HepG2 (cell line): ENCODE results near the gene BMF. TPM values are rescaled to one million over a fixed set of nuclear protein-coding genes. Genes with fewer than 3 reads are reported as not detected.

ENCODE experiments used
- ATAC-seq: fragments of 200-7000 bp; cut with Tn5 transposase; 3 replicates; pipeline ENCODE4 v1.9.1; 2020; ENCODE audit warnings: mild to moderate bottlenecking, moderate library complexity
- BruUV-seq: library from RNA; stranded (reverse); fragments of 400-500 nt; replicated peaks from 2 replicates; lab custom pipeline; 2021; lab: Mats Ljungman, UMichigan
- CTCF ChIA-PET: fragments of 300-600 bp; formaldehyde crosslinking; extraction: SDS; loops from one replicate; lab custom pipeline; 2021; ENCODE audit warnings: low total read pairs, inconsistent platforms, low intra/inter-chr PET ratio; lab: Yijun Ruan, JAX
- POLR2A ChIA-PET: fragments of 350-600 bp; sonication (Branson Sonifier 250); formaldehyde crosslinking; loops from one replicate; lab custom pipeline; 2020; ENCODE audit warnings: antibody characterized with exemption, inconsistent platforms; lab: Yijun Ruan, JAX
- DNase-seq: peaks from one replicate; pipeline ENCODE4 v3.0.0-alpha.2; 2015; ENCODE audit warnings: low spot score
- FAIRE-seq: peaks from 3 replicates; lab custom pipeline; 2011; peaks lifted over from hg19 to GRCh38; lab: Jason Lieb, UNC
- H2AFZ ChIP-seq: one replicate; pipeline ENCODE4 v1.6.1; 2011; ENCODE audit warnings: low read length, inconsistent platforms
- H3K27ac ChIP-seq: fragments of 300-600 bp; 3 replicates; pipeline ENCODE4 v1.8.0; 2011; ENCODE audit warnings: mixed run types, mild to moderate bottlenecking, mixed read lengths, low read length, inconsistent platforms; ENCODE audit not compliant: insufficient read depth; ENCODE audit errors: extremely low read length
- H3K27me3 ChIP-seq, 2 experiments: fragments of 200-600 bp in 1 of 2; 2 replicates in 1 of 2; 3 replicates in 1 of 2; pipeline versions ENCODE4 v1.6.0 to v1.8.0; 2011; ENCODE audit warnings: low read length in 2 of 2, mild to moderate bottlenecking in 2 of 2, moderate library complexity in 2 of 2, inconsistent platforms in 1 of 2; ENCODE audit not compliant: insufficient read depth in 2 of 2, control insufficient read depth in 1 of 2
- H3K36me3 ChIP-seq, 2 experiments: fragments of 200-600 bp in 1 of 2; replicated peaks in 1 of 2; 2 replicates in 1 of 2; 3 replicates in 1 of 2; pipeline versions ENCODE4 v1.5.1 to v1.8.0; 2011; ENCODE audit warnings: low read length in 2 of 2, inconsistent platforms in 1 of 2; ENCODE audit not compliant: insufficient read depth in 2 of 2, control insufficient read depth in 1 of 2
- H3K4me1 ChIP-seq: 2 replicates; pipeline ENCODE4 v1.5.1; 2012; ENCODE audit warnings: low read length, inconsistent platforms; ENCODE audit not compliant: insufficient read depth
- H3K4me2 ChIP-seq: 2 replicates; pipeline ENCODE4 v1.6.0; 2011; ENCODE audit warnings: low read depth, low read length, inconsistent platforms
- H3K4me3 ChIP-seq, 3 experiments: fragments of 200-600 bp in 1 of 3; sonication (generic), shearing (Covaris generic) in 1 of 3; replicated peaks in 1 of 3; 2 replicates each; pipeline ENCODE4 v1.5.1; 2011 to 2016; ENCODE audit warnings: low read length in 3 of 3, inconsistent platforms in 2 of 3, low read depth in 2 of 3, mild to moderate bottlenecking in 2 of 3, control low read depth in 1 of 3, mixed read lengths in 1 of 3; ENCODE audit not compliant: insufficient read depth in 1 of 3
- H3K79me2 ChIP-seq: one replicate; pipeline ENCODE4 v1.6.1; 2011; ENCODE audit warnings: low read length, inconsistent platforms; ENCODE audit not compliant: insufficient read depth
- H3K9ac ChIP-seq: 2 replicates; pipeline ENCODE4 v1.6.0; 2011; ENCODE audit warnings: mild to moderate bottlenecking, low read depth, low read length, inconsistent platforms; ENCODE audit not compliant: insufficient read depth
- H3K9me3 ChIP-seq: 2 replicates; pipeline ENCODE4 v1.5.1; 2012; ENCODE audit warnings: mild to moderate bottlenecking, low read length
- H4K20me1 ChIP-seq: 2 replicates; pipeline ENCODE4 v1.6.0; 2011; ENCODE audit warnings: inconsistent platforms, mild to moderate bottlenecking, low read length, moderate library complexity; ENCODE audit not compliant: insufficient read depth
- DBP ChIP-seq: sonication (generic); formaldehyde crosslinking; IDR thresholded peaks from 2 replicates; pipeline ENCODE4 v1.4.0; 2020; ENCODE audit warnings: missing genetic modification reagents; ENCODE audit errors: not compliant biosample characterization
- HNF4G ChIP-seq, 2 experiments: sonication (generic) in 1 of 2; formaldehyde crosslinking in 1 of 2; IDR thresholded peaks; 2 replicates each; pipeline versions ENCODE4 v1.4.0 to v1.6.1; 2011 to 2020; ENCODE audit warnings: borderline replicate concordance in 2 of 2, low read depth in 2 of 2, mild to moderate bottlenecking in 2 of 2, low read length in 1 of 2, missing genetic modification reagents in 1 of 2, moderate library complexity in 1 of 2
- IKZF1 ChIP-seq: fragments of 450-650 bp; IDR thresholded peaks from 2 replicates; pipeline ENCODE4 v1.7.1; 2016
- MBNL3 ChIP-seq: fragments of 250-450 bp; sonication (Bioruptor Pico); conservative IDR thresholded peaks from 2 replicates; pipeline ENCODE4 v1.8.0; 2022; ENCODE audit warnings: mild to moderate bottlenecking, inconsistent platforms
- REL ChIP-seq: sonication (generic); formaldehyde crosslinking; conservative IDR thresholded peaks from 2 replicates; pipeline ENCODE4 v1.8.0; 2022; ENCODE audit warnings: mild to moderate bottlenecking, missing genetic modification reagents, moderate library complexity
- SRSF4 ChIP-seq: fragments of 200-400 bp; formaldehyde crosslinking; IDR thresholded peaks from one replicate; pipeline ENCODE4 v1.6.1; 2018; ENCODE audit warnings: mild to moderate bottlenecking, low read depth, low read length, moderate library complexity; ENCODE audit not compliant: poor library complexity, severe bottlenecking
- TSC22D2 ChIP-seq: sonication (generic); formaldehyde crosslinking; IDR thresholded peaks from 2 replicates; pipeline ENCODE4 v1.5.1; 2020; ENCODE audit warnings: missing genetic modification reagents, mild to moderate bottlenecking, borderline replicate concordance
- ZNF362 ChIP-seq: sonication (generic); formaldehyde crosslinking; IDR thresholded peaks from 2 replicates; pipeline ENCODE4 v1.4.0; 2020; ENCODE audit warnings: missing genetic modification reagents, mild to moderate bottlenecking, borderline replicate concordance
- WGBS: methylation state at CpG from one replicate; pipeline ENCODE4 v1.1.6; 2017; ENCODE audit warnings: low lambda C conversion rate; 5-methylcytosine and 5-hydroxymethylcytosine counted together
- in situ Hi-C: cut with HindIII; loops from 2 replicates; pipeline ENCODE4 v1.10.0; 2017; ENCODE audit warnings: low pct_unique_long_range_greater_than_20kb; ENCODE audit not compliant: extremely low pct_ligation_motif_present
- intact Hi-C: fragments of 100-400 bp; cut with micrococcal nuclease; formaldehyde crosslinking; loops from one replicate; pipeline ENCODE4 v1.10.0; 2022; ENCODE audit not compliant: unreplicated experiment
- polyA plus RNA-seq, 8 experiments: library from polyadenylated mRNA; depleted of rRNA in 3 of 8; stranded (reverse) in 7 of 8; unstranded in 1 of 8; fragments of >200 nt; fragmentation: Illumina TruSeq in 4 of 8; extraction: Trizol in 4 of 8; gene quantifications; 2 replicates each; pipeline versions ENCODE4 v1.2.1 to v1.2.3, GENCODE V29; 2011 to 2016; ENCODE audit warnings: low read depth in 4 of 8, missing spikeins in 1 of 8, mixed read lengths in 1 of 8; ENCODE audit not compliant: insufficient read depth in 1 of 8
- total RNA-seq, 5 experiments: library from RNA; depleted of rRNA; stranded (reverse); fragments of >200 nt; fragmentation: Illumina TruSeq; extraction: Trizol; gene quantifications; 2 replicates each; pipeline ENCODE4 v1.2.3, GENCODE V29; 2016; ENCODE audit warnings: low read depth in 1 of 5

The BMF gene
- total and polyA plus RNA-seq, 2 of the 13 experiments (the other 11 are each of a cell fraction or from before 2014, with no cell fraction given), result 8.7 to 15.9 TPM

- FAIRE-seq (no peak), DNase-seq (no peak), ATAC-seq (no peak)
- TF ChIP-seq TSC22D2 (no peak), MBNL3 (CRISPR knock-in tag) (no peak), REL (CRISPR knock-in tag) (no peak), IKZF1 (no peak), HNF4G (IDR thresholded peaks at IDR 0.05; ENCODE audit: borderline replicate concordance, low read depth, low read length) (no peak), HNF4G (CRISPR knock-in tag; IDR thresholded peaks at IDR 0.05; ENCODE audit: borderline replicate concordance, low read depth) (no peak), DBP (no peak), SRSF4 (no peak), ZNF362 (no peak)
- H3K9me3 ChIP-seq, result no peaks in the 10 kb centered on the region
- H3K27me3 ChIP-seq, result 0 out of 5 replicates have a peak, but pooled peaks cover 0 to 5% of the 10 kb centered on the region in 2 experiments
- no peaks in the 10 kb centered on the region for H4K20me1 ChIP-seq
- H2AFZ ChIP-seq, result no peak overlapping the region
- no TSS peak for BruUV-seq
- ChIA-PET CTCF (no interaction called here), POLR2A (no interaction called here)
- H3K79me2 ChIP-seq, result no peaks in the 10 kb centered on the region
- no peak overlapping the region for H3K9ac ChIP-seq
- WGBS, result 30% methylated on average over 6 of the region's 6 CpGs
- H3K4me1 ChIP-seq, result no peaks in the 10 kb centered on the region
- H3K4me3 ChIP-seq, result no peak overlapping the region
- in situ Hi-C loops (no loop called here), intact Hi-C loops (no loop called here)
- no peak overlapping the region for H3K27ac ChIP-seq
- H3K4me2 ChIP-seq, result no peak overlapping the region
- no peaks in the 10 kb centered on the region for H3K36me3 ChIP-seq
Measured at GRCh38 chr15:40121911-40122638, 13.4 kb upstream of the BMF start.
